ENCODE measurements around the gene ARID3B. TPM values are rescaled to one million over a fixed set of nuclear protein-coding genes. Genes with fewer than 3 reads are reported as not detected.

The ARID3B gene
- total and polyA plus RNA-seq, 2 of the 13 experiments (the other 11 are each of a cell fraction or from before 2014, with no cell fraction given) = 5.3 to 12.8 TPM

DNA sequence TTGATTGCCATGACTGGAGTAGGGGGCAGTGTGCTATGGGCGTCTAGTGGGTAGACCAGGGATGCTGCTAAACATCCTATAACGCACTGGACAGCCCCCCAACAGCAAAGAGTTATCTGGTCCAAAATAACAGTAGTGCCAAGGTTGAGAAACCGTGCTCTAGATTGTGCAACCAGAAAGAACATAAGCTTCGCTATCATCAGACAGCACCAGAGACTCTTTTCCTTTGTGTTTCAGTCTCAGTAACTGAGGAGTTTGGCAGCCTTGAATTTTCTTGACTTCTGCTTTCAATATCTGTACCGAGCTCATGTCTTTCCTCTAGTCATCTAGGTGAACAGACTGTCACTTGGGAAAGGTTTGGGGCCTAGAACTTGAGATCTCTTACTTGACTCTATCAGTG is 8.8 kb downstream of the ARID3B start:
- H3K36me3 ChIP-seq (replicated peaks in 1 of 2; ENCODE audit: control insufficient read depth in 1 of 2, insufficient read depth in 2 of 2, low read length in 2 of 2) = peaks cover 0 to 23% of the 10 kb centered on the region in 2 experiments; a peak in 2 of 5 replicates
- no peaks in the 10 kb centered on the region for H3K9me3 ChIP-seq (ENCODE audit: low read length)
- no TSS peak for BruUV-seq (replicated peaks)
- ATAC-seq (no peak), DNase-seq (ENCODE audit: low spot score) (no peak), FAIRE-seq (no peak)
- H3K27me3 ChIP-seq (ENCODE audit: control insufficient read depth in 1 of 2, insufficient read depth in 2 of 2, low read length in 2 of 2) = no peaks in the 10 kb centered on the region
- ChIA-PET CTCF (ENCODE audit: low intra/inter-chr PET ratio, low total read pairs) (no interaction called here), POLR2A (no interaction called here)
- intact Hi-C loops (cut with micrococcal nuclease; ENCODE audit: unreplicated experiment) = loop anchor here (5.0 kb wide), 1 partner anchor 47 kb away; no protein-coding TSS in a partner anchor
- no peaks in the 10 kb centered on the region for H3K79me2 ChIP-seq (ENCODE audit: insufficient read depth, low read length)
- peaks cover 17% of the 10 kb centered on the region for H3K4me1 ChIP-seq (ENCODE audit: insufficient read depth, low read length)
- 96% methylated on average over 5 of the region's 5 CpGs for WGBS (ENCODE audit: low lambda C conversion rate)
- 0 out of 2 replicates have a peak, but pooled peaks have one; percentile 14 for TF ChIP-seq CEBPB (IDR thresholded peaks at IDR 0.05; ENCODE audit: borderline replicate concordance, low read depth, low read length)
- TF ChIP-seq, protein P1, sequence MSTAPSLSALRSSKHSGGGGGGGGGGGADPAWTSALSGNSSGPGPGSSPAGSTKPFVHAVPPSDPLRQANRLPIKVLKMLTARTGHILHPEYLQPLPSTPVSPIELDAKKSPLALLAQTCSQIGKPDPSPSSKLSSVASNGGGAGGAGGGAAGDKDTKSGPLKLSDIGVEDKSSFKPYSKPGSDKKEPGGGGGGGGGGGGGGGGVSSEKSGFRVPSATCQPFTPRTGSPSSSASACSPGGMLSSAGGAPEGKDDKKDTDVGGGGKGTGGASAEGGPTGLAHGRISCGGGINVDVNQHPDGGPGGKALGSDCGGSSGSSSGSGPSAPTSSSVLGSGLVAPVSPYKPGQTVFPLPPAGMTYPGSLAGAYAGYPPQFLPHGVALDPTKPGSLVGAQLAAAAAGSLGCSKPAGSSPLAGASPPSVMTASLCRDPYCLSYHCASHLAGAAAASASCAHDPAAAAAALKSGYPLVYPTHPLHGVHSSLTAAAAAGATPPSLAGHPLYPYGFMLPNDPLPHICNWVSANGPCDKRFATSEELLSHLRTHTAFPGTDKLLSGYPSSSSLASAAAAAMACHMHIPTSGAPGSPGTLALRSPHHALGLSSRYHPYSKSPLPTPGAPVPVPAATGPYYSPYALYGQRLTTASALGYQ (CRISPR knock-in tag; IDR thresholded peaks at IDR 0.05) = no peak
- H3K4me3 ChIP-seq (replicated peaks in 1 of 3; ENCODE audit: insufficient read depth in 1 of 3, low read depth in 2 of 3, low read length in 3 of 3) = no peak overlapping the region
- H3K9ac ChIP-seq (ENCODE audit: insufficient read depth, low read depth, low read length) = no peak overlapping the region
- no peak overlapping the region for H3K4me2 ChIP-seq (ENCODE audit: low read depth, low read length)
- in situ Hi-C loops (cut with HindIII; ENCODE audit: extremely low pct_ligation_motif_present, low pct_unique_long_range_greater_than_20kb) = loop anchor here (10.0 kb wide), 1 partner anchor 235 kb away; the partner anchor contains the start of gene CSK
- H2AFZ ChIP-seq (ENCODE audit: low read length) = no peak overlapping the region
- H4K20me1 ChIP-seq (ENCODE audit: insufficient read depth, low read length) = peaks cover 24% of the 10 kb centered on the region
- no peak overlapping the region for H3K27ac ChIP-seq (ENCODE audit: extremely low read length, insufficient read depth, low read length)

DNA sequence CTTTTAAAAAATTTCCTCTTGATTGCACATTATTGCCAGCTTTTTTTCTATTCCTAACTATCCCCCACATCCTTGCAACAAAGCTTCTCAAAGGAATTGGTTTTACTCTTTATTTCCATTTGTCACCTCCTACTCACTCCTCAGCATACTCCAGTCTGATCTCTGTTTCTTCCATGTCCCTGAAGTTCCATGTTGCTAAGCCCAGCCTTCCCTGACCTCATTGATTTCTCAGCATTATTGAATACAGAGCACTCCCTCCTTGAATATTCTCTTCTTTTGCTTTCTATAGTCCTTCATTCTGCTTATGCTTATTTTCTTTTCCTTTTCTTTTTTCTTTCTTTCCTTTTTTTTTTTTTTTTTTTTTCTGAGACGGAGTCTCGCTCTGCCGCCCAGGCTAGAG is 10.7 kb downstream of the ARID3B start:
- POLR2A ChIA-PET = interaction anchor here (0.7 kb wide), 1 partner anchor 26 kb away, joined by 3 read pairs; no protein-coding TSS in a partner anchor
- no peak overlapping the region for H3K9ac ChIP-seq (ENCODE audit: insufficient read depth, low read depth, low read length)
- ATAC-seq (no peak), FAIRE-seq (no peak), DNase-seq (ENCODE audit: low spot score) (no peak)
- no peak overlapping the region for H3K4me2 ChIP-seq (ENCODE audit: low read depth, low read length)
- 97% methylated on average over 3 of the region's 3 CpGs for WGBS (ENCODE audit: low lambda C conversion rate)
- H3K79me2 ChIP-seq (ENCODE audit: insufficient read depth, low read length) = no peaks in the 10 kb centered on the region
- H3K4me1 ChIP-seq (ENCODE audit: insufficient read depth, low read length) = 0 out of 2 replicates have a peak, but pooled peaks cover under 1% of the 10 kb centered on the region
- no peak overlapping the region for H3K27ac ChIP-seq (ENCODE audit: extremely low read length, insufficient read depth, low read length)
- H3K9me3 ChIP-seq (ENCODE audit: low read length) = no peaks in the 10 kb centered on the region
- intact Hi-C loops (cut with micrococcal nuclease; ENCODE audit: unreplicated experiment) = no loop called here
- no peak overlapping the region for H3K4me3 ChIP-seq (replicated peaks in 1 of 3; ENCODE audit: insufficient read depth in 1 of 3, low read depth in 2 of 3, low read length in 3 of 3)
- no peaks in the 10 kb centered on the region for H3K27me3 ChIP-seq (ENCODE audit: control insufficient read depth in 1 of 2, insufficient read depth in 2 of 2, low read length in 2 of 2)
- H4K20me1 ChIP-seq (ENCODE audit: insufficient read depth, low read length) = peaks cover 6% of the 10 kb centered on the region
- in situ Hi-C loops (cut with HindIII; ENCODE audit: extremely low pct_ligation_motif_present, low pct_unique_long_range_greater_than_20kb) = no loop called here
- no peak for TF ChIP-seq SAP130 (CRISPR knock-in tag; IDR thresholded peaks at IDR 0.05; ENCODE audit: low read depth)
- TF ChIP-seq ZNF251 (CRISPR knock-in tag; IDR thresholded peaks at IDR 0.05) = no peak
- no peak for TF ChIP-seq ZNF788 (CRISPR knock-in tag; IDR thresholded peaks at IDR 0.05; ENCODE audit: borderline replicate concordance)
- TF ChIP-seq ZFP1 (CRISPR knock-in tag; IDR thresholded peaks at IDR 0.05) = no peak
- no peak for TF ChIP-seq ZNF136 (CRISPR knock-in tag; IDR thresholded peaks at IDR 0.05; ENCODE audit: low read depth)
- TF ChIP-seq, protein P2, sequence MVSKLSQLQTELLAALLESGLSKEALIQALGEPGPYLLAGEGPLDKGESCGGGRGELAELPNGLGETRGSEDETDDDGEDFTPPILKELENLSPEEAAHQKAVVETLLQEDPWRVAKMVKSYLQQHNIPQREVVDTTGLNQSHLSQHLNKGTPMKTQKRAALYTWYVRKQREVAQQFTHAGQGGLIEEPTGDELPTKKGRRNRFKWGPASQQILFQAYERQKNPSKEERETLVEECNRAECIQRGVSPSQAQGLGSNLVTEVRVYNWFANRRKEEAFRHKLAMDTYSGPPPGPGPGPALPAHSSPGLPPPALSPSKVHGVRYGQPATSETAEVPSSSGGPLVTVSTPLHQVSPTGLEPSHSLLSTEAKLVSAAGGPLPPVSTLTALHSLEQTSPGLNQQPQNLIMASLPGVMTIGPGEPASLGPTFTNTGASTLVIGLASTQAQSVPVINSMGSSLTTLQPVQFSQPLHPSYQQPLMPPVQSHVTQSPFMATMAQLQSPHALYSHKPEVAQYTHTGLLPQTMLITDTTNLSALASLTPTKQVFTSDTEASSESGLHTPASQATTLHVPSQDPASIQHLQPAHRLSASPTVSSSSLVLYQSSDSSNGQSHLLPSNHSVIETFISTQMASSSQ (IDR thresholded peaks at IDR 0.05; ENCODE audit: low read depth) = no peak
- TF ChIP-seq, protein P2 (CRISPR knock-in tag; IDR thresholded peaks at IDR 0.05; ENCODE audit: borderline replicate concordance) = no peak
- TF ChIP-seq, protein P3, sequence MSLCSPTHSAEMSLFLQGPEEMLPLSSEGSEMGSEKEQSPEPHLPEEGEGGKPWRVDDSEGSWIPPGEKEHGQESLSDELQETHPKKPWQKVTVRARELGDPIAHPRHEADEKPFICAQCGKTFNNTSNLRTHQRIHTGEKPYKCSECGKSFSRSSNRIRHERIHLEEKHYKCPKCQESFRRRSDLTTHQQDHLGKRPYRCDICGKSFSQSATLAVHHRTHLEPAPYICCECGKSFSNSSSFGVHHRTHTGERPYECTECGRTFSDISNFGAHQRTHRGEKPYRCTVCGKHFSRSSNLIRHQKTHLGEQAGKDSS (CRISPR knock-in tag; IDR thresholded peaks at IDR 0.05; ENCODE audit: borderline replicate concordance, low read depth) = no peak
- TF ChIP-seq PHF20 (CRISPR knock-in tag; IDR thresholded peaks at IDR 0.05) = no peak
- TF ChIP-seq, protein P4, sequence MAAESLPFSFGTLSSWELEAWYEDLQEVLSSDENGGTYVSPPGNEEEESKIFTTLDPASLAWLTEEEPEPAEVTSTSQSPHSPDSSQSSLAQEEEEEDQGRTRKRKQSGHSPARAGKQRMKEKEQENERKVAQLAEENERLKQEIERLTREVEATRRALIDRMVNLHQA (CRISPR knock-in tag; IDR thresholded peaks at IDR 0.05) = no peak
- CTCF ChIA-PET (ENCODE audit: low intra/inter-chr PET ratio, low total read pairs) = no interaction called here
- BruUV-seq (replicated peaks) = no TSS peak
- peaks cover 0 to 23% of the 10 kb centered on the region in 2 experiments; a peak in 2 of 5 replicates for H3K36me3 ChIP-seq (replicated peaks in 1 of 2; ENCODE audit: control insufficient read depth in 1 of 2, insufficient read depth in 2 of 2, low read length in 2 of 2)
- H2AFZ ChIP-seq (ENCODE audit: low read length) = no peak overlapping the region

Measured in HepG2 (cell line).